Gastroesophageal sphincter (tissue), 3 donors: Measurements from ENCODE around the gene UNC5A.

Source experiments
- POLR2A ChIP-seq, 2 donors: fragments of 450-650 bp; IDR thresholded peaks; one replicate each; pipeline ENCODE4 v1.6.1; 2017; ENCODE audit warnings: antibody characterized with exemption in 2 of 2, mild to moderate bottlenecking in 2 of 2, moderate library complexity in 1 of 2
- TF ChIP-seq, protein P1 (sequence below), 4 experiments: fragments of 200-600 bp in 2 of 4; fragments of 450-650 bp in 2 of 4; sonication (generic) in 1 of 4; IDR thresholded peaks; one replicate each; pipeline ENCODE4 v1.5.1; 2017 to 2019; ENCODE audit warnings: antibody characterized with exemption in 4 of 4, mild to moderate bottlenecking in 2 of 4, moderate library complexity in 2 of 4

DNA sequence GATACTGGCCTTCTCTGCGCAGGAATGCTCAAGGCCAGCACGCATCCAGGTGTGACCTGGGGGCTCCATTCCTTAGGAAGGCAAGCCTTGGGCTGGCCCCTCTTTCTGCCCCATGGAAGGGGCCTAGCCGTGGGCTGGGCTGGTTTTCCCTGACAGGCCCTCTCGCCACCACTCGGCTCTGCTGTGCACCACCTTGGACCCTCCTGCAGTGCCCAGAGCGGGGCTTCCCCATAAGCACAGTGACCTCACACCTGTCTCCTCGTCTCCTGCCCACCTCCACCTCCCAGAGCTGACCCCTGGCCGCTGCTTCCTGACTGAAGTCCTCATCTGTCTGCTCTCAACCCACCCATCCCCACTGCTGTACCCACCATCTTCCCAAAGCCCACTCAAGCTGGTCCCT is 21.1 kb downstream of the UNC5A start:
- TF ChIP-seq, protein P1, sequence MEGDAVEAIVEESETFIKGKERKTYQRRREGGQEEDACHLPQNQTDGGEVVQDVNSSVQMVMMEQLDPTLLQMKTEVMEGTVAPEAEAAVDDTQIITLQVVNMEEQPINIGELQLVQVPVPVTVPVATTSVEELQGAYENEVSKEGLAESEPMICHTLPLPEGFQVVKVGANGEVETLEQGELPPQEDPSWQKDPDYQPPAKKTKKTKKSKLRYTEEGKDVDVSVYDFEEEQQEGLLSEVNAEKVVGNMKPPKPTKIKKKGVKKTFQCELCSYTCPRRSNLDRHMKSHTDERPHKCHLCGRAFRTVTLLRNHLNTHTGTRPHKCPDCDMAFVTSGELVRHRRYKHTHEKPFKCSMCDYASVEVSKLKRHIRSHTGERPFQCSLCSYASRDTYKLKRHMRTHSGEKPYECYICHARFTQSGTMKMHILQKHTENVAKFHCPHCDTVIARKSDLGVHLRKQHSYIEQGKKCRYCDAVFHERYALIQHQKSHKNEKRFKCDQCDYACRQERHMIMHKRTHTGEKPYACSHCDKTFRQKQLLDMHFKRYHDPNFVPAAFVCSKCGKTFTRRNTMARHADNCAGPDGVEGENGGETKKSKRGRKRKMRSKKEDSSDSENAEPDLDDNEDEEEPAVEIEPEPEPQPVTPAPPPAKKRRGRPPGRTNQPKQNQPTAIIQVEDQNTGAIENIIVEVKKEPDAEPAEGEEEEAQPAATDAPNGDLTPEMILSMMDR (IDR thresholded peaks at IDR 0.05), result no peak
- TF ChIP-seq POLR2A (IDR thresholded peaks at IDR 0.05), result no peak
